HL-60 (cell line): ENCODE results near the gene ANXA2R.

ENCODE experiments used
- POLR2AphosphoS5 ChIP-seq: IDR thresholded peaks from 2 replicates; pipeline ENCODE4 v1.6.1; 2012; ENCODE audit warnings: low read depth
- TF ChIP-seq, protein P1 (sequence below): IDR thresholded peaks from one replicate; pipeline ENCODE4 v1.5.1; 2011; ENCODE audit warnings: low read length, control low read depth, inconsistent platforms; ENCODE audit not compliant: insufficient read depth

GRCh38 chr5:43027054-43027785, 12.9 kb downstream of the ANXA2R start:
- TF ChIP-seq POLR2AphosphoS5 = no peak
- TF ChIP-seq, protein P1, sequence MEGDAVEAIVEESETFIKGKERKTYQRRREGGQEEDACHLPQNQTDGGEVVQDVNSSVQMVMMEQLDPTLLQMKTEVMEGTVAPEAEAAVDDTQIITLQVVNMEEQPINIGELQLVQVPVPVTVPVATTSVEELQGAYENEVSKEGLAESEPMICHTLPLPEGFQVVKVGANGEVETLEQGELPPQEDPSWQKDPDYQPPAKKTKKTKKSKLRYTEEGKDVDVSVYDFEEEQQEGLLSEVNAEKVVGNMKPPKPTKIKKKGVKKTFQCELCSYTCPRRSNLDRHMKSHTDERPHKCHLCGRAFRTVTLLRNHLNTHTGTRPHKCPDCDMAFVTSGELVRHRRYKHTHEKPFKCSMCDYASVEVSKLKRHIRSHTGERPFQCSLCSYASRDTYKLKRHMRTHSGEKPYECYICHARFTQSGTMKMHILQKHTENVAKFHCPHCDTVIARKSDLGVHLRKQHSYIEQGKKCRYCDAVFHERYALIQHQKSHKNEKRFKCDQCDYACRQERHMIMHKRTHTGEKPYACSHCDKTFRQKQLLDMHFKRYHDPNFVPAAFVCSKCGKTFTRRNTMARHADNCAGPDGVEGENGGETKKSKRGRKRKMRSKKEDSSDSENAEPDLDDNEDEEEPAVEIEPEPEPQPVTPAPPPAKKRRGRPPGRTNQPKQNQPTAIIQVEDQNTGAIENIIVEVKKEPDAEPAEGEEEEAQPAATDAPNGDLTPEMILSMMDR = no peak
